HepG2 (cell line): Measurements from ENCODE around the gene GSX1.

ENCODE experiments used
- BHLHE40 ChIP-seq: IDR thresholded peaks from 2 replicates; pipeline ENCODE4 v1.6.1; 2011; ENCODE audit warnings: low read length, improper control_type of control experiment
- TF ChIP-seq, protein P1 (sequence below): sonication (generic); formaldehyde crosslinking; IDR thresholded peaks from 2 replicates; pipeline ENCODE4 v1.4.0; 2020; ENCODE audit warnings: missing genetic modification reagents, borderline replicate concordance
- TF ChIP-seq, protein P2 (sequence below): sonication (generic); formaldehyde crosslinking; IDR thresholded peaks from 2 replicates; pipeline ENCODE4 v1.4.0; 2020; ENCODE audit warnings: missing genetic modification reagents

DNA sequence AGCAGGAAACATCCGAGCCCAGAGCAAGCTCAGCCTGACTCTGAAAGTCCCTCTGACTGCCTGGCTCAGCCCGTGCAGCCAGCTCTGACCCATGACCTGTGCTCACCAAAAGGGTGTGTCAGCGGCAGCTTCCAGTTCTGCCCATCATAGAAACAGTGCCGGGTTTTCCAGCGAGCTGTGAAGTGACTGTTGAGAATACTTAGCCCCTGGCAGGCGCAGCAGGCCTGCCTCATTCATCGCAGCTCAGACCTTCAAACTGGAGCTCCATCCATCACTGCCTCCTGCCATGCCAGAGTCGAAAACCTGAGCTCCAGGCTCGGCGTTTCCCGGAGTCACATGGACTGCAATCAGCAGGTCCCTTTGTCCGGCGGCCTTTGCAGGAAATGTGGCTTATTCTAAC is 16.3 kb upstream of the GSX1 start:
- TF ChIP-seq BHLHE40, result no peak
- TF ChIP-seq, protein P1, sequence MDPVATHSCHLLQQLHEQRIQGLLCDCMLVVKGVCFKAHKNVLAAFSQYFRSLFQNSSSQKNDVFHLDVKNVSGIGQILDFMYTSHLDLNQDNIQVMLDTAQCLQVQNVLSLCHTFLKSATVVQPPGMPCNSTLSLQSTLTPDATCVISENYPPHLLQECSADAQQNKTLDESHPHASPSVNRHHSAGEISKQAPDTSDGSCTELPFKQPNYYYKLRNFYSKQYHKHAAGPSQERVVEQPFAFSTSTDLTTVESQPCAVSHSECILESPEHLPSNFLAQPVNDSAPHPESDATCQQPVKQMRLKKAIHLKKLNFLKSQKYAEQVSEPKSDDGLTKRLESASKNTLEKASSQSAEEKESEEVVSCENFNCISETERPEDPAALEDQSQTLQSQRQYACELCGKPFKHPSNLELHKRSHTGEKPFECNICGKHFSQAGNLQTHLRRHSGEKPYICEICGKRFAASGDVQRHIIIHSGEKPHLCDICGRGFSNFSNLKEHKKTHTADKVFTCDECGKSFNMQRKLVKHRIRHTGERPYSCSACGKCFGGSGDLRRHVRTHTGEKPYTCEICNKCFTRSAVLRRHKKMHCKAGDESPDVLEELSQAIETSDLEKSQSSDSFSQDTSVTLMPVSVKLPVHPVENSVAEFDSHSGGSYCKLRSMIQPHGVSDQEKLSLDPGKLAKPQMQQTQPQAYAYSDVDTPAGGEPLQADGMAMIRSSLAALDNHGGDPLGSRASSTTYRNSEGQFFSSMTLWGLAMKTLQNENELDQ (CRISPR knock-in tag), result no peak
- TF ChIP-seq, protein P2, sequence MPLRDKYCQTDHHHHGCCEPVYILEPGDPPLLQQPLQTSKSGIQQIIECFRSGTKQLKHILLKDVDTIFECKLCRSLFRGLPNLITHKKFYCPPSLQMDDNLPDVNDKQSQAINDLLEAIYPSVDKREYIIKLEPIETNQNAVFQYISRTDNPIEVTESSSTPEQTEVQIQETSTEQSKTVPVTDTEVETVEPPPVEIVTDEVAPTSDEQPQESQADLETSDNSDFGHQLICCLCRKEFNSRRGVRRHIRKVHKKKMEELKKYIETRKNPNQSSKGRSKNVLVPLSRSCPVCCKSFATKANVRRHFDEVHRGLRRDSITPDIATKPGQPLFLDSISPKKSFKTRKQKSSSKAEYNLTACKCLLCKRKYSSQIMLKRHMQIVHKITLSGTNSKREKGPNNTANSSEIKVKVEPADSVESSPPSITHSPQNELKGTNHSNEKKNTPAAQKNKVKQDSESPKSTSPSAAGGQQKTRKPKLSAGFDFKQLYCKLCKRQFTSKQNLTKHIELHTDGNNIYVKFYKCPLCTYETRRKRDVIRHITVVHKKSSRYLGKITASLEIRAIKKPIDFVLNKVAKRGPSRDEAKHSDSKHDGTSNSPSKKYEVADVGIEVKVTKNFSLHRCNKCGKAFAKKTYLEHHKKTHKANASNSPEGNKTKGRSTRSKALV, result no peak
